Liver (tissue), 3 donors: ENCODE measurements around the gene SGIP1.

Source experiments
- ATF3 ChIP-seq: IDR thresholded peaks from 2 replicates; pipeline ENCODE4 v1.6.1; 2016; ENCODE audit warnings: antibody characterized with exemption
- FOXA1 ChIP-seq: IDR thresholded peaks from 2 replicates; pipeline ENCODE4 v1.6.1; 2016; ENCODE audit warnings: antibody characterized with exemption
- HNF4A ChIP-seq, 2 donors: conservative IDR thresholded peaks; 2 replicates each; pipeline ENCODE4 v1.6.1; 2016; ENCODE audit warnings: antibody characterized with exemption in 2 of 2, mild to moderate bottlenecking in 2 of 2
- JUND ChIP-seq, 2 donors: IDR thresholded peaks; 2 replicates each; pipeline ENCODE4 v1.6.1; 2016; ENCODE audit warnings: antibody characterized with exemption in 2 of 2
- RXRA ChIP-seq, 2 donors: IDR thresholded peaks; 2 replicates each; pipeline ENCODE4 v1.6.1; 2017 to 2018; ENCODE audit warnings: antibody characterized with exemption in 2 of 2, mild to moderate bottlenecking in 1 of 2
- TAF1 ChIP-seq: conservative IDR thresholded peaks from 2 replicates; pipeline ENCODE4 v1.6.1; 2016; ENCODE audit warnings: antibody characterized with exemption, mild to moderate bottlenecking
- TF ChIP-seq, protein P1 (sequence below): fragments of 150-350 bp; IDR thresholded peaks from 2 replicates; pipeline ENCODE4 v1.5.1; 2017; ENCODE audit warnings: improper control_type of control experiment, low read depth, low read length; ENCODE audit not compliant: missing input control
- TF ChIP-seq, protein P2 (sequence below): IDR thresholded peaks from 2 replicates; pipeline ENCODE4 v1.6.1; 2016; ENCODE audit warnings: antibody characterized with exemption, mild to moderate bottlenecking
- TF ChIP-seq, protein P3 (sequence below): IDR thresholded peaks from 2 replicates; pipeline ENCODE4 v1.6.1; 2016; ENCODE audit warnings: antibody characterized with exemption
- donor health status: healthy.
- donor health status: healthy.

- TF ChIP-seq RXRA (IDR thresholded peaks at IDR 0.05) (no peak), JUND (IDR thresholded peaks at IDR 0.05) (no peak), TAF1 (no peak), FOXA1 (no peak), ATF3 (no peak), HNF4A (conservative IDR thresholded peaks at IDR 0.05) (no peak)
- TF ChIP-seq, protein P1, sequence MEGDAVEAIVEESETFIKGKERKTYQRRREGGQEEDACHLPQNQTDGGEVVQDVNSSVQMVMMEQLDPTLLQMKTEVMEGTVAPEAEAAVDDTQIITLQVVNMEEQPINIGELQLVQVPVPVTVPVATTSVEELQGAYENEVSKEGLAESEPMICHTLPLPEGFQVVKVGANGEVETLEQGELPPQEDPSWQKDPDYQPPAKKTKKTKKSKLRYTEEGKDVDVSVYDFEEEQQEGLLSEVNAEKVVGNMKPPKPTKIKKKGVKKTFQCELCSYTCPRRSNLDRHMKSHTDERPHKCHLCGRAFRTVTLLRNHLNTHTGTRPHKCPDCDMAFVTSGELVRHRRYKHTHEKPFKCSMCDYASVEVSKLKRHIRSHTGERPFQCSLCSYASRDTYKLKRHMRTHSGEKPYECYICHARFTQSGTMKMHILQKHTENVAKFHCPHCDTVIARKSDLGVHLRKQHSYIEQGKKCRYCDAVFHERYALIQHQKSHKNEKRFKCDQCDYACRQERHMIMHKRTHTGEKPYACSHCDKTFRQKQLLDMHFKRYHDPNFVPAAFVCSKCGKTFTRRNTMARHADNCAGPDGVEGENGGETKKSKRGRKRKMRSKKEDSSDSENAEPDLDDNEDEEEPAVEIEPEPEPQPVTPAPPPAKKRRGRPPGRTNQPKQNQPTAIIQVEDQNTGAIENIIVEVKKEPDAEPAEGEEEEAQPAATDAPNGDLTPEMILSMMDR, result no peak
- TF ChIP-seq, protein P2, sequence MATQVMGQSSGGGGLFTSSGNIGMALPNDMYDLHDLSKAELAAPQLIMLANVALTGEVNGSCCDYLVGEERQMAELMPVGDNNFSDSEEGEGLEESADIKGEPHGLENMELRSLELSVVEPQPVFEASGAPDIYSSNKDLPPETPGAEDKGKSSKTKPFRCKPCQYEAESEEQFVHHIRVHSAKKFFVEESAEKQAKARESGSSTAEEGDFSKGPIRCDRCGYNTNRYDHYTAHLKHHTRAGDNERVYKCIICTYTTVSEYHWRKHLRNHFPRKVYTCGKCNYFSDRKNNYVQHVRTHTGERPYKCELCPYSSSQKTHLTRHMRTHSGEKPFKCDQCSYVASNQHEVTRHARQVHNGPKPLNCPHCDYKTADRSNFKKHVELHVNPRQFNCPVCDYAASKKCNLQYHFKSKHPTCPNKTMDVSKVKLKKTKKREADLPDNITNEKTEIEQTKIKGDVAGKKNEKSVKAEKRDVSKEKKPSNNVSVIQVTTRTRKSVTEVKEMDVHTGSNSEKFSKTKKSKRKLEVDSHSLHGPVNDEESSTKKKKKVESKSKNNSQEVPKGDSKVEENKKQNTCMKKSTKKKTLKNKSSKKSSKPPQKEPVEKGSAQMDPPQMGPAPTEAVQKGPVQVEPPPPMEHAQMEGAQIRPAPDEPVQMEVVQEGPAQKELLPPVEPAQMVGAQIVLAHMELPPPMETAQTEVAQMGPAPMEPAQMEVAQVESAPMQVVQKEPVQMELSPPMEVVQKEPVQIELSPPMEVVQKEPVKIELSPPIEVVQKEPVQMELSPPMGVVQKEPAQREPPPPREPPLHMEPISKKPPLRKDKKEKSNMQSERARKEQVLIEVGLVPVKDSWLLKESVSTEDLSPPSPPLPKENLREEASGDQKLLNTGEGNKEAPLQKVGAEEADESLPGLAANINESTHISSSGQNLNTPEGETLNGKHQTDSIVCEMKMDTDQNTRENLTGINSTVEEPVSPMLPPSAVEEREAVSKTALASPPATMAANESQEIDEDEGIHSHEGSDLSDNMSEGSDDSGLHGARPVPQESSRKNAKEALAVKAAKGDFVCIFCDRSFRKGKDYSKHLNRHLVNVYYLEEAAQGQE, result no peak
- TF ChIP-seq, protein P3, sequence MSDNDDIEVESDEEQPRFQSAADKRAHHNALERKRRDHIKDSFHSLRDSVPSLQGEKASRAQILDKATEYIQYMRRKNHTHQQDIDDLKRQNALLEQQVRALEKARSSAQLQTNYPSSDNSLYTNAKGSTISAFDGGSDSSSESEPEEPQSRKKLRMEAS, result no peak
These were observed 12.3 kb downstream of the SGIP1 start for GRCh38 chr1:66546047-66546810.
